H9 (cell line): ENCODE results near the gene CHST14. TPM values are rescaled to one million over a fixed set of nuclear protein-coding genes. Genes with fewer than 3 reads are reported as not detected.

Source experiments
- DNase-seq: peaks from one replicate; pipeline ENCODE4 v3.0.0-alpha.2; 2017
- H2AFZ ChIP-seq: one replicate; pipeline ENCODE4 v1.6.1; 2013; ENCODE audit warnings: mild to moderate bottlenecking, low read length, control low read depth, moderate library complexity
- H2AK5ac ChIP-seq: 2 replicates; pipeline ENCODE4 v1.6.1; 2013; ENCODE audit warnings: low read length, control low read depth, mixed read lengths; ENCODE audit not compliant: insufficient read length
- H2BK120ac ChIP-seq: one replicate; pipeline ENCODE4 v1.6.1; 2013; ENCODE audit warnings: low read depth, mild to moderate bottlenecking, low read length, control low read depth, inconsistent platforms; ENCODE audit not compliant: poor library complexity, severe bottlenecking
- H2BK12ac ChIP-seq: 2 replicates; pipeline ENCODE4 v1.6.1; 2013; ENCODE audit warnings: low read length, control low read depth, mixed read lengths, low read depth; ENCODE audit not compliant: insufficient read length
- H2BK15ac ChIP-seq: 2 replicates; pipeline ENCODE4 v1.6.1; 2013; ENCODE audit warnings: low read depth, low read length, control low read depth
- H2BK20ac ChIP-seq: one replicate; pipeline ENCODE4 v1.6.1; 2013; ENCODE audit warnings: low read depth, mild to moderate bottlenecking, low read length, control low read depth, inconsistent platforms; ENCODE audit not compliant: poor library complexity, severe bottlenecking
- H2BK5ac ChIP-seq: 2 replicates; pipeline ENCODE4 v1.6.1; 2013; ENCODE audit warnings: low read length, control low read depth, mixed read lengths; ENCODE audit not compliant: insufficient read length
- H3K14ac ChIP-seq: 2 replicates; pipeline ENCODE4 v1.6.1; 2013; ENCODE audit warnings: low read length, control low read depth; ENCODE audit not compliant: insufficient read depth
- H3K18ac ChIP-seq: 2 replicates; pipeline ENCODE4 v1.6.1; 2013; ENCODE audit warnings: low read depth, mild to moderate bottlenecking, mixed read lengths, low read length, control low read depth; ENCODE audit not compliant: insufficient read length
- H3K23ac ChIP-seq: 2 replicates; pipeline ENCODE4 v1.6.1; 2013; ENCODE audit warnings: low read length, control low read depth, mixed read lengths, low read depth; ENCODE audit not compliant: insufficient read length
- H3K23me2 ChIP-seq: 2 replicates; pipeline ENCODE4 v1.6.1; 2013; ENCODE audit warnings: low read depth, mild to moderate bottlenecking, mixed read lengths, low read length, control low read depth; ENCODE audit not compliant: insufficient read length, poor library complexity, severe bottlenecking
- H3K27ac ChIP-seq: 2 replicates; pipeline ENCODE4 v1.5.1; 2013; ENCODE audit warnings: low read length, control low read depth, mixed read lengths, low read depth; ENCODE audit not compliant: insufficient read length
- H3K27me3 ChIP-seq: 2 replicates; pipeline ENCODE4 v1.6.1; 2013; ENCODE audit warnings: low read length, control low read depth, inconsistent platforms; ENCODE audit not compliant: insufficient read depth
- H3K4ac ChIP-seq: 2 replicates; pipeline ENCODE4 v1.6.1; 2013; ENCODE audit warnings: low read depth, mild to moderate bottlenecking, control low read depth, inconsistent platforms, low read length, moderate library complexity
- H3K4me1 ChIP-seq: 2 replicates; pipeline ENCODE4 v1.6.1; 2013; ENCODE audit warnings: low read length, control low read depth, inconsistent platforms; ENCODE audit not compliant: insufficient read depth
- H3K4me2 ChIP-seq: 2 replicates; pipeline ENCODE4 v1.6.1; 2013; ENCODE audit warnings: low read length, control low read depth, mixed read lengths; ENCODE audit not compliant: insufficient read length, insufficient read depth
- H3K56ac ChIP-seq: 2 replicates; pipeline ENCODE4 v1.6.1; 2013; ENCODE audit warnings: low read depth, mild to moderate bottlenecking, mixed read lengths, low read length, control low read depth; ENCODE audit not compliant: insufficient read length
- H3K79me1 ChIP-seq: 2 replicates; pipeline ENCODE4 v1.6.1; 2013; ENCODE audit warnings: low read depth, mild to moderate bottlenecking, moderate library complexity, low read length, control low read depth, inconsistent platforms; ENCODE audit not compliant: insufficient read depth, poor library complexity, severe bottlenecking
- H3K79me2 ChIP-seq: 2 replicates; pipeline ENCODE4 v1.6.1; 2013; ENCODE audit warnings: low read length, control low read depth, inconsistent platforms; ENCODE audit not compliant: insufficient read depth
- H3K9ac ChIP-seq: 2 replicates; pipeline ENCODE4 v1.6.1; 2013; ENCODE audit warnings: low read length, control low read depth, mixed read lengths; ENCODE audit not compliant: insufficient read length; ENCODE audit errors: extremely low read depth
- H3K9me3 ChIP-seq: one replicate; pipeline ENCODE4 v1.6.1; 2013; ENCODE audit warnings: low read depth, low read length, inconsistent platforms; ENCODE audit not compliant: control insufficient read depth
- H3T11ph ChIP-seq: one replicate; pipeline ENCODE4 v1.6.1; 2013; ENCODE audit warnings: mild to moderate bottlenecking, low read length, control low read depth, inconsistent platforms
- H4K20me1 ChIP-seq: one replicate; pipeline ENCODE4 v1.6.1; 2013; ENCODE audit not compliant: control insufficient read depth, insufficient read length, insufficient read depth
- H4K5ac ChIP-seq: 2 replicates; pipeline ENCODE4 v1.6.1; 2013; ENCODE audit warnings: low read depth, mild to moderate bottlenecking, mixed read lengths, low read length, control low read depth; ENCODE audit not compliant: insufficient read length
- H4K8ac ChIP-seq: replicated peaks from 2 replicates; pipeline ENCODE4 v1.6.1; 2013; ENCODE audit warnings: low read length, control low read depth, mixed read lengths, low read depth; ENCODE audit not compliant: insufficient read length
- H4K91ac ChIP-seq: 2 replicates; pipeline ENCODE4 v1.6.1; 2013; ENCODE audit warnings: low read depth, mild to moderate bottlenecking, moderate library complexity, mixed read lengths, low read length, control low read depth; ENCODE audit not compliant: insufficient read length
- H3K27ac Mint-ChIP-seq, 3 experiments: 2 replicates in 2 of 3; 3 replicates in 1 of 3; pipeline ENCODE4 v1.8.0; 2020 to 2021; ENCODE audit warnings: mixed read lengths in 3 of 3, mild to moderate bottlenecking in 1 of 3, moderate library complexity in 1 of 3
- H3K27me3 Mint-ChIP-seq: 2 replicates; pipeline ENCODE4 v1.8.0; 2021; ENCODE audit warnings: low read depth, mild to moderate bottlenecking, moderate library complexity, mixed read lengths
- H3K36me3 Mint-ChIP-seq, 3 experiments: 2 replicates in 2 of 3; 3 replicates in 1 of 3; pipeline ENCODE4 v1.8.0; 2020 to 2021; ENCODE audit warnings: low read depth in 3 of 3, mixed read lengths in 3 of 3; ENCODE audit not compliant: insufficient read depth in 1 of 3
- H3K4me1 Mint-ChIP-seq, 2 experiments: 2 replicates each; pipeline ENCODE4 v1.8.0; 2020; ENCODE audit warnings: mixed read lengths in 2 of 2
- H3K4me3 Mint-ChIP-seq, 2 experiments: 2 replicates in 1 of 2; 3 replicates in 1 of 2; pipeline ENCODE4 v1.8.0; 2020 to 2021; ENCODE audit warnings: mild to moderate bottlenecking in 2 of 2, mixed read lengths in 2 of 2, moderate library complexity in 1 of 2
- H3K9me3 Mint-ChIP-seq, 2 experiments: 2 replicates in 1 of 2; 3 replicates in 1 of 2; pipeline ENCODE4 v1.8.0; 2020; ENCODE audit warnings: mild to moderate bottlenecking in 2 of 2, mixed read lengths in 2 of 2, moderate library complexity in 1 of 2
- CTCF ChIP-seq: fragments of 200-600 bp; sonication (generic); conservative IDR thresholded peaks from 3 replicates; pipeline ENCODE4 v1.8.0; 2021; ENCODE audit warnings: antibody characterized with exemption, mild to moderate bottlenecking
- WGBS: extraction: QIAGEN DNeasy Blood & Tissue Kit; methylation state at CpG from one replicate; pipeline ENCODE4 v1.1.7; 2013; ENCODE audit warnings: missing lambda C conversion rate, low lambda C conversion rate, mixed read lengths; ENCODE audit not compliant: insufficient read length; ENCODE audit errors: extremely low coverage; 5-methylcytosine and 5-hydroxymethylcytosine counted together
- total RNA-seq: library from RNA; stranded (reverse); gene quantifications from 2 replicates; pipeline ENCODE4 v1.2.1, GENCODE V29; 2021

CHST14 gene
- total RNA-seq, 1 experiment from 2014 or later, result 25.7 TPM

GRCh38 chr15:40424483-40425115, 46.2 kb upstream of the CHST14 start:
- H3K36me3 Mint-ChIP-seq, result no peaks in the 10 kb centered on the region
- H3K79me2 ChIP-seq, result no peaks in the 10 kb centered on the region
- no peak overlapping the region for H3K18ac ChIP-seq
- no peak overlapping the region for H3K27ac ChIP-seq
- H3K79me1 ChIP-seq, result no peaks in the 10 kb centered on the region
- H3K56ac ChIP-seq, result no peak overlapping the region
- H3K23ac ChIP-seq, result no peak overlapping the region
- no peak overlapping the region for H3K27ac Mint-ChIP-seq
- no peak overlapping the region for H2BK5ac ChIP-seq
- no peak overlapping the region for H2AFZ ChIP-seq
- no peak overlapping the region for H2BK15ac ChIP-seq
- H3K9me3 Mint-ChIP-seq, result no peaks in the 10 kb centered on the region
- peaks cover 15% of the 10 kb centered on the region for H3K27me3 Mint-ChIP-seq
- H2AK5ac ChIP-seq, result no peak overlapping the region
- H3K4me3 Mint-ChIP-seq, result peak overlapping the region in 1 of 2 experiments; percentile 13; a peak in 2 of 5 replicates
- H3K4me2 ChIP-seq, result no peak overlapping the region
- H4K20me1 ChIP-seq, result no peaks in the 10 kb centered on the region
- no peaks in the 10 kb centered on the region for H3K27me3 ChIP-seq
- no peak overlapping the region for H2BK120ac ChIP-seq
- no peak for TF ChIP-seq CTCF
- no peak overlapping the region for H4K5ac ChIP-seq
- no peak overlapping the region for H3K4ac ChIP-seq
- H3K4me1 ChIP-seq, result peaks cover 4% of the 10 kb centered on the region; the same call in 1 of the 2 replicates
- peaks cover 19 to 22% of the 10 kb centered on the region in 2 experiments for H3K4me1 Mint-ChIP-seq
- H4K91ac ChIP-seq, result no peak overlapping the region
- no peaks in the 10 kb centered on the region for H3K23me2 ChIP-seq
- H3K14ac ChIP-seq, result no peak overlapping the region
- H3T11ph ChIP-seq, result no peak overlapping the region
- no CpG with 5 or more reads among the region's 6 CpGs for WGBS
- no peak overlapping the region for H2BK20ac ChIP-seq
- no peak for DNase-seq
- no peak overlapping the region for H3K9ac ChIP-seq
- H4K8ac ChIP-seq, result no peak overlapping the region
- no peak overlapping the region for H2BK12ac ChIP-seq
- H3K9me3 ChIP-seq, result no peaks in the 10 kb centered on the region
